ENCODE data around the gene PLCG1.
"Not testable (repeated sequence)": the region's sequence is repeated elsewhere in the genome, so short reads cannot be mapped to it uniquely, and the experiment has no call there.

The PLCG1 gene

DNA sequence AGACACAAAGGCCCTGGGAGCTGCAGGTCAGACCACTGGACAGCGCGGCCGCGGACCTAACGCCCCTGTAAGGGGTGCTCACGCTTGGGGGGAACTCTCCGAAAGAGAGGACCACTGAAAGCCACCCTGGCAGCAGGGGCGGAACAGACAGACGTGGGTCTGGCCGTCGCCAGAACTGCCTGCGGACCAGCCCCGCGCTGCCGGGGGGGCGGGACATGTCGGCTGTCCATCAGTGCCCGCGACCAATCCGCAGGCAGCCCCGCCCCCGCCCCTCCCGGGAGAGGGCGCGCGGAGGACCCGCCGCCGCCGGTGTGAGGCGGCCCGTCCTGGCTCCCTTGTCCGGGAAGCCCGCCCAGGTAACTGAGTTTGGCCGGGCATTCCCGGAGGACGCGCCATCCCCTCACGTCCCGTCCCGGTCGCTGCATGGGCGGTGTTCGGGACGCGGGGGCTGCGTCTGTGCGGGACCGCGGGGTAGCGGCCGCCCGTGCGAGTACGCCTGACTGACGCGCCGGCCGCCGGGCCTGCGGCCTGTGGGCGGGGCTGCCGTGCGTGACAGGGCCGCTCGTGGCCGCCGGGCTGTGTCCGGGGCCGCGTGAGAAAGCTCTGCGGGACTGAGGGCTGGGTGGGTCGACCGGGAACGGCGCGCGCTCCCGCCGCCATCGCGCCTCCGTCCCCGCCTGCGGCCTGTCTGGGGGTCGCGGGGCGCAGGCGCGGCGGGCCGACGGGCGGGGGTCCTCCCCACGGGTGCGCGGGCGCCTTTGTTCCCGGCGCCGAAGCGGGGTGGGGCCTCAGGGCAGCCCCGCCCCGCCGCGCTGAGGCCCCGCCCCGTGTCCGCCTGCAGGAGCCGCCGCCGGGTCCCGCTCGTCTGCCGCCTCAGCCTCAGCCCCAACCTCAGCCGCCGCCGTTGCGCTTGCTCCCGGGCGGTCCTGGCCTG lies at the start of gene PLCG1:
Gene PLCG1, plus strand, starts transcription at position 864 of the 934 bp plus-strand sequence. CDS start 99 bp downstream, outside the sequence.
- peak; percentile 79 for DNase-seq (ENCODE audit: low read depth)

DNA sequence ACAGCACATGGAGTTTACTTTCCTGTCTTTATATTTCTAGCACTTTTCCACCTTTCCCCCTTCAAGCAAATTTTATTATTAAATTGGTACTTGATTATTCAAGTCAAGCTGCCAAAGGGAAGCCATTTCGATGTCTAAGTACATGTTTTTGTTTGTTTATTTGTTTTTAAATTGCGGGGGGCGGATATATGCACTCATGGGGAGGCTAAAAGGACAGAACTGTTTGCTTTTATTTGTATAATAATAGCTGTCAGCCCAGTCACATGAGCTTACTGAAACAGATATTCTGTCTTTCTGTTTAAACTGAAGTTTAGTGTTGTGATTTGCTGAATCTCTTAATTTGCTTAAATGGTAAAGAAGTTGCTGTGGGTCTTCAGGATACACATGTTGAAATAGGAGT lies 49.6 kb upstream of the PLCG1 start:
- DNase-seq (ENCODE audit: low read depth): no peak

DNA sequence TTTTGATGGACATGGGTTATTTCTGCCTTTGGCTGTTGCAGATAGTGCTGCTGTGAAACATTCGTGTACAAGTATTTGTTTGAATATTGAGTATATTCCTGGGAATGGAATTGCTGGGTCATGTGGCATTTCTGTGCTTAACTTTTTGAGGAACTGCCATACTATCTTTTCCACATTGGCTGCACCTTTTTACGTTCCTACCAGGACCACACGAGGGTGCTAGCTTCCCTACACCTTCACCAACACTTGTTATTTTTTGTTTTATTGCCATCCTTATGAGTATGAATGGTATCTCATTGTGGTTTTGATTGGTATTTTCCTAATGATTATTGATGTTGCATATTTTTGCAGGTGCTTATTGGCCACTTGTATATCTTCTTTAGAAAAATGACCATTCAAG lies 47.8 kb upstream of the PLCG1 start:
- no peak for DNase-seq (ENCODE audit: low read depth)

DNA sequence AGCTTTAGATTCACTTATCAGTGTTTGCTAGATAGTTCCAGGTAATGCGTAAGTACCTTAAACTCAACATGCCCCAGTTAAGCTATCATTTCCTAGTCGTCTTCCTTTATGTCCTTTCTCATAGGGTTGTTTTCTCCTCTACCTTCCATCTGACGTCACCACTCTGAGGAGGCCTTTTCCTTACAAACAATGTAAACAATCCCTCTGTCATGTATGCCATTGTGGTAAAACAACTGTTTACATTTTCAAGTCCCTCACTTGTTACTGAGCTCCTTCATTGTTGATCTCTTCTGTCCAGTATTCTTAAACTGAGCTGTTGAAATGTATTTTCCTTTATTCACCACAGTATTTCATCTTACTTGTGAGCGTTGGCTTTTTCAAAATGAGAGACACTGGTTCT lies 45.4 kb upstream of the PLCG1 start:
- no peak for DNase-seq (ENCODE audit: low read depth)

DNA sequence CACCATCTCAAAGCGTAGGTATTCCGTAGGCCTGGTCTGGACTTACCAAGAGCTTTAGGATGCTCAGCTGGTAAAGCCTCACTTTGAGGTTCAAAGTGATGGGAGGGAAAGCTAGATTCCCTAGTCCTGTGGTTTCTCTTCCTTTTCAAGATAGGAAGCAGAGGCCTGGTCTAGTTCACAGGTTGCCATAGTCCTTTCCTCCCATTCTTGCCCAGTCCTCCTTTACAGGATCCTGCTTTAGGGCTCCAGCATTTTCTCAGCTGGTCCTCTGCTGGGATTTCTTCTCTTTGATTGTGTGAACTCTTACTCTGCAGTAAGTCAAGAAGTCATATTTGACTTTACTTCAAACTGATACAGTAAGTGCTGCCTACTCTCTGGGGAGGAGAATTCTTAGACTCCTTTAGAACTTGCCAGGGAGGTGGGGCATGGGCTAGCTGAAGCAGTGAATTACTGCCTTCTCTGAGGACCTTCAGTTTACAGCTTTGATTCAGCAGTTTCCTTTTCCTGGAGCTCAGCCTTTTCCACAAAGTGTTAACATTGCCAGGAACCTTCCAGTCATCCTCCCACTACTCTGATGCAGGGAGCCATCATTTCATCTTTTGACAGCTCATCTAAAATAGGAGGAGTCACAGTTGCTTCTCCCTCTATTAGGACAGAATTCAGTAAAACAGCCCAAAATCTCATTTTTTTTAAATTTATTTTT lies 42.8 kb upstream of the PLCG1 start:
- DNase-seq (ENCODE audit: low read depth): no peak

DNA sequence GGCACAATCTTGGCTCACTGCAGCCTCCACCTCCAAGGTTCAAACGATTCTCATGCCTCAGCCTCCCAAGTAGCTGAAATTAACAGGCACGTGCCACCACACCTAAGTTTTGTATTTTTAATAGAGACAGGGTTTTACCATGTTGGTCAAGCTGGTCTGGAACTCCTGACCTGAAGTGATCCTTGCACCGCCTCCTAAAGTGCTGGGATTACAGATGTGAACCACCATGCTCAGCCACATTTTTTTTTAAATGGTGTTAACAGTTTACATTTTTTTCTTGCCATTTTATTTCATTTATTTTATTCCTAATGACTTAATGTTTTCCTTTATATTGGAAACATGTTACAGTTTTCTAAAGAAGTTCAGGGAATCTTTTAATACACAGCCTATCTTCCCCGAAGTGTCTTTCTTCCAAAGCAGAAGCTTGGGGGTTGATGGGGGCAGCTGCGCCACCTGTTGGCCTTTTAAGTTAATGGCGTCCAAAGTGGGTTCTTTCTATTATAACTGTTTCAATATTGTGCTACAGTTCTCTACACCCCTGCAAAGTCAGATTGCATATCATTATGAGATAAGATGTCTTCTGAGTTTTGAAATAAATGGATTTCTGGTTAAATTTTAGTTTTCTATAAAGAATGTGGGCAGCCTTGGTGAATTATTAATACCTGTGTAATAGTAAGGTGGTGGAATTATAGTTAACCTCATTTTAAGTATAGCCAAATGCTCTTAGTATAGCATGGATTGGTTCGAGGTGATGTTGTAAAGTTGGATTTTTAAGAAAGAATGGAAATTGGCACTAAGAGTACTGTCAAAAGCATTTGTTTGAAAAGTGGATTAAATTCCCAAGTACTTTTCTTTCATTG lies 42.0 kb upstream of the PLCG1 start:
- DNase-seq (ENCODE audit: low read depth): peak; percentile 27

DNA sequence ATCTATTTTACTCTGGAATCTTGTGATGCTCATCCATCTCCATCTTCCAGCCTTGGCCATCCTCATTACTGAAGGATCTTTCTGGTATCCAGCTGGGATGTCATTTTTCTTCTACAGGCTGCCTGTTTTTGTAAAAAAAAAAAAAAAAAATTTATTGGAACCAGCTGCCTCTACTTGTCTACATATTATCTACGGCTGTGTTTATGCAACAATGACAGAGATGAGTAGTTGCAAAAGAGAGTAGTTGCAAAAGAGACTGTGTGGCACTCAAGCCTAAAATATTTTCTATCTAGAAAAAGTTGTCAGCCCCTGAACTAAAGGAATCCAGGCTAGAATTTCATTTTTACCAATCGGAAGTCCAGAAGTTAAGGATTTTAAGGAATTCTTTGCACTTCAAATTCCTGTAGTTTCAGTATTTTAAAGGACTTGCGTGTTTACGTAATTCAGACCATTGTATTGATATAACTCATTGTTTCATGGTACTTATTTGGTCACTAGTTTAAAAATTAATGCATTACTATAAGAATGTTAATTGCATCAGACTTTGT lies 38.6 kb upstream of the PLCG1 start:
- no peak for DNase-seq (ENCODE audit: low read depth)

DNA sequence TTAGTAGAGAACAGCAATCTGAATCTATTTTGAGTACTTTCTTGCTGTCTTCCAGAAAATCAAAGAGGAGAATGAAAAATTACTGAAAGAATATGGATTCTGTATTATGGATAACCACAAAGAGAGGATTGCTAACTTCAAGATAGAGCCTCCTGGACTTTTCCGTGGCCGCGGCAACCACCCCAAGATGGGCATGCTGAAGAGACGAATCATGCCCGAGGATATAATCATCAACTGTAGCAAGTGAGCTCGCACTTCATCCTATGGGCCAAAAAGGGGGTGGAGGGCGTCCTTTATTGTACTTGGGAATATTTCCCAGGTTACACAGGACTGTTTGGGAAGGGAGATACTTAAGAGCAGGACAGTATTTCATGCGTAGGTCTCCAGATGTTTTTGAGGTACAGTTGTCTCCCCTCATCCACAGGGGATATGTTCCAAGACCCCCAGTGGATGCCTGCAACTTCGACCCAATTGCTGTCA lies 37.3 kb upstream of the PLCG1 start:
- DNase-seq (ENCODE audit: low read depth): no peak

DNA sequence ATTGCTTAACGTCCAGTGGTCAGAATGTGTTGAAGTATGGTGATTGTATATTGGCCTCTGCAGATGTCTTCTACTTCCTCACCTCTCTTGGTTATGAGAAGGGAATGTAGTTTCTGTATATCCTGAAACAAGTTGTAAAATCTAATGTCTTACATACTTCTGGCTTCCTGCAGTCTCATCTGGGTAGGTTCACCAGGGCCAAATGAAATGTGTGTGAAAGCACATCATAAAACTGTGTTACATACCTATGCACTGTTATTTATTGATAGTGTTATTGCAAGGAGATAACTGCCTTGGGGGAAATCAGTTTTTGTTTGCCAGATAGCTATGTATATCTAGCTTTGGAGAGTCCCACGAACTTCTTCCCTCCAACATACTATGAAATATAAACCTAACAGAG lies 35.7 kb upstream of the PLCG1 start:
- no peak for DNase-seq (ENCODE audit: low read depth)

DNA sequence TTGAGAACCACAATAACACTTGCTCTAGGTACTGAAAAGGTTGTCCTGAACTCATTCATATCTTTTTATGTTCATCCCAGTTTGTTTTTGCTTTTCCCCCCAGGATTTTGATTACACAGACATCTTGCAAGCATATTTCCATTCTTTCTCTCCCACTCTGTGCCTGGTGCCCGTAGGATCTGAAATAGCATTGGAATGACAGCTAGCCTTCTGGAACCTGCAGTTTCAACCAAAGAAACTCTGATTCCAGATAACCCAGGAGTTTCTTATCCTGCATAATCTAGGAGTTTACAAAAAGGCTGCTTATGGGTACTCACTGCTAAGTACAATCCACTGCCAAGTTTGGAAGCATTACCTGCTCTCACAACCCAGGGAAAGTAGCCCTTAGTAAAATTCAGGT lies 28.8 kb upstream of the PLCG1 start:
- no peak for DNase-seq (ENCODE audit: low read depth)

DNA sequence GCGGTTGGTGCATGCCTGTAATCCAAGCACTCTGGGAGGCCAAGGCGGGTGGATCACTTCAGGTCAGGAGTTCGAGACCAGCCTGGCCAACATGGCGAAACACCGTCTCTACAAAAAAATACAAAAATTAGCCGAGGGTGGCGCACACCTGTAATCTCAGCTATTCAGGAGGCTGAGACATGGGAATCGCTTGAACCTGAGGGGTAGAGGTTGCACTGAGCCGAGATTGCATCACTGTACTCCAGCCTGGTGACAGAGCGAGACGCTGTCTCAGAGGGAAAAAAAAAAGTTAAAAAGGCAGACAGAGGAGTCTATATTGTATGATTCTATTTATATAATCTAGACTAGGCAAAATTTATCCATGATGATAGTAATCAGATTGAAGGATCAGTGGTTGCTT lies 27.3 kb upstream of the PLCG1 start:
- DNase-seq (ENCODE audit: low read depth): no peak

DNA sequence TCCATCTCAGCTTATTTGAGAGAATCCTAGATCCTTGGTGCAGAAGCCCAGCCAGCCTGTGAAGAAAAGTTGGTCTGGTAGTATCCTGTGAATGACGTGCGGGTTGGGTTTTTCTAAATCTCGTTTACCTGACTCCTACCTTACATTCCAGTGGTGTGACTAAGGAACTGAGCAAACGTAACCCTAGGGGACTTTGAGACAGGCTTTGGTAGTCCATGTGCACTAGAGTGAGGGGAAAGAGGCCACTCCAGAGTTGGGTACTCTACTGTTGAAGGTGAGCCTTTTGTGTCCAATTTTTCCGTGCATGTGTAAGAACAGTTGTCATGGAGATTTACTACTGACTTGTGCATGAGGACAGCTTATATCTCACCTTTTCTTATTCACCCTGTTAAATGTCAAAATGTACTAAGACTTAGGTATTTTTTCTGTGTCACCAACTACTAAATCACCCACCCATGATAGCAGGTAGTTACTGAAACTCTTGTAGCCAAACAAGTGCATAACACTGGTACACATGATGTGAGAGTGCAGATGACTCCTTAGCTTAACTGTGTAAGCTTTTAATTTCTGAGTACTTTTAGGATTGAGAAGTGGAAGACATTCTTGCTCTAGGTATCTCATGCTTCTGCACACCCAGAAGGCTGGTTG lies 26.3 kb upstream of the PLCG1 start:
- DNase-seq (ENCODE audit: low read depth): no peak

DNA sequence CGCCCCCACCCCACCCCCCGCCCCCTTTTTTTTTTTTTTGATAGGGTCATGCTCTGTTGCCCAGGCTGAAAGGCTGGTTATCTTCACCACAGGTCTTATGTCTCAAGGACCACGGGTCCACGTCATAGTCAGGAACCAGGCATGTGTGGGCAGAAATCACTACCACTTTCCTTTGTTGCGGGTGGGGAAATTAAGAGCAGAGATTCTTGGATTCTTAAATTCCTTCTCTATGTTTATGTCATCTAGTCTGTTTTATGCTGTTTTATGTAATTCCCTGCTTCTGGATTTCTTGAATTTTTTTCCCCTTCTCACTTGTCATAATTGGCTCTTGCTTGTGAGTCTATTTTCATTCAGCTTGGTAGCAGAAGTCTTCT lies 25.8 kb upstream of the PLCG1 start:
- no peak for DNase-seq (ENCODE audit: low read depth)

DNA sequence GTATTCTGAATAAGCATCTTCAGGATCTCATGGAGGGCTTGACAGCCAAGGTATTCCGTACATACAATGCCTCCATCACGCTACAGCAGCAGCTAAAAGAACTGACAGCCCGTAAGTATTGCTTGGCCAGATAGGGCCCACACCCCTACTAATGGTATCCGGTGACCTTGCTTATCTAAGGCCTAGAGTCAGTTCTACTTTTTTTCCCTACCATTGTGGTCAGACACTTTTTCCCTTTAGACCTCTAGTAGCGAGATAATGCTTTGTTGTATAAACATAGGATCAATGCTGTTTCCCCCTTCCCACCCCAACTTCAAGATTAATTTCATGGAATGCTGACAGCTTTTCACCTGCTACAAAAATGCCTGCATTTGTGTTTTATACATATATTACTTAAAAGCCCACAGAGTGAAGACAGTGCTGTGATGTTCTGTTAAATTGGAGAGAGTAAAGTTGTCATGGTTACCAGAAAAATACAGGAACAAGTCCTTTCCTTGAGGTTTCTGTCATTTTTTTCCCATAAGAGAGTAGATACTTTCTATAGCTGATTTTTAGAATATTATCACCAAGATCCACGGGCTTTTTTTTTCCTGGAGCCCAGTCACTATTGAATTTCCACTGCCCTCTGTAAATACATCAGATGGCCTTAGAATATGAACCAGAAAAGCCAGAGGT lies 20.9 kb upstream of the PLCG1 start:
- DNase-seq (ENCODE audit: low read depth): no peak

DNA sequence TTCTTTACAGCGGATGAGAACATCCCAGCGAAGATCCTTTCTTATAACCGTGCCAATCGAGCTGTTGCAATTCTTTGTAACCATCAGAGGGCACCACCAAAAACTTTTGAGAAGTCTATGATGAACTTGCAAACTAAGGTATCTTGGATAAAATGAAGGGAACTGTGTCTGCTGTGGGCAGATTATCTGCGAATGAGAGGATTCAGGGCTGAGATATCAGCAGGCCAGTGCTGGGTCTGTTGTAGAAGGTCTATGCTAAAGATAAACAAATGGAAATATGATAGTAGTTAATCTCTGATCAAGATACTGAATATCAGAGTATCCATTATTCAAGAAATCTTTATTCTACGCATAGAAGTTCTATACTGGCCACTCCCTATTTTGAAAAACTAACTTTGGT lies 19.2 kb upstream of the PLCG1 start:
- DNase-seq (ENCODE audit: low read depth): not testable (repeated sequence)

DNA sequence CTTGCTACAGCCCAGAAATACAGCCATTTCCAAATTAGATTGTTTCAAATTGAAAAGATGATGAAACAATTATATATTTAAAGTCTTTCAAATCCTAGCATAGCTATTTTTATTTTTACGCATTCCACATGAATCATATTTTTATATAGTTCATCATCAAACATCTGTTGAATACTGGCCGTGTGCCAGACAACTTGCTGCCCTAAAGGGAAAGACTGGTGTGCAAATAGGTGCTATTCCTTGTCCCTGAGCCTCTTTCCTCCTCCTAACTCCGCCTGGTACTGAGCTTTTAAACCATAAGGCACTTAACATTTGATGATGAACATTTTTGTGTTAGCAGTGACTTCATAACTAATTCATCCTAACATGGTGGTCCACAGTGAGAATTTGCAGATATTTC lies 18.7 kb upstream of the PLCG1 start:
- DNase-seq (ENCODE audit: low read depth): no peak

DNA sequence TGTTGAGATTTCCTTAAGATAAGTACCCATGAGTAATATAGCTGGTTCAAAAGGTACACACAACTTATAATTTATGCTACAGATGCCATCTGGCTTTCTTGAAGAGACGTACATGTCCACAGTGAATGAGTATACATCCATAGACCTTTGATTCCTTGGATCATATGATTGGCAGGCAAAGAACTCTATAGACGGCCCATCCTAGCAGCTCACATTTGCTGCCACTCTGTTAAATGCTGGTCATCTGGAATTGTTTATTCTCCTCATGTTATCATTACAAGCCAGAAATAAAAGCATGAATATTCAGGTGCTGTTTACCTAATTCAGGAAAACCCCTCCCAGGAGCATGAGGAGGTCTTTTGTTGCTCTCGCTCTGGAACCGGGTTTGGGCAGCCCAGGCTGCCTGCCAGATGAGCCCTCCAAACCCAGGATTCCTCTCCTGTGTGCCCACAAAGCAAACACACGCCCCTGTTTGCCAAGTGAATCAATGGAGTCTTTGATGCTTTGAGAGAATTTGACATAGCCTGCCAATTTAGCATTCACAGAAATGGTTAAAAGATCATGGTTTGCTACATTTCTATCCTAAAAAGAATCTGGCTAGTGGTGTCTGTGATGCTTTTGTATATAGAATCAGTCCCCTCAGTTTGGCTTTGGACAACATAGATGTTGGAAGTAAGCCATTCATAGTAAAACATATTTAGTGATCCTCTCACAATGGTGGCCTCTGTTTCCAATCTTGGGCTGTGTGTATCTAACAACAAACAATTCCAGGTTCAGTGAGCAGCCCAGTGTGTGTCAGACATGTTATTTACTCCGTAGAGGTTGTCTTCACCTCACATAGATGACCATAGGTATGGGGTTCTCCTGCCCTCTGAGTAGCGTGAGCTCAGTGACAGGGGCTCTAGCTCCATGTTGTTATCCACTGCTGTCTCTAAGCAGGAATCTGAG lies 17.5 kb upstream of the PLCG1 start:
- DNase-seq (ENCODE audit: low read depth): no peak

DNA sequence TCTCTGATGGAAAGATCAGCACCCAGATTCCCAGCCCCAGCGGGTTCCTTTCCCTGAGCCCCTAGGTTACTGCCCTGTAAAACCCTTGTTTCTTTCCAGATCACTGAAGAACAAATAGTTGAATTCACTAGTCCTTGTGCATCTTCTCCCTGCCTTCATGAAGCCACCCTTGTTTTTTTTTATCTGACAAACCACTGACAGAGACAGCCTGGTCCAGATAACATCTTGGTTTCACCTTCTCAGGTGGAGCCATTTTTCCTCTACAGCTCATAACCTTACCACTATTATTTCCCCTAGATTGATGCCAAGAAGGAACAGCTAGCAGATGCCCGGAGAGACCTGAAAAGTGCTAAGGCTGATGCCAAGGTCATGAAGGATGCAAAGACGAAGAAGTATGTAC lies 15.9 kb upstream of the PLCG1 start:
- no peak for DNase-seq (ENCODE audit: low read depth)

DNA sequence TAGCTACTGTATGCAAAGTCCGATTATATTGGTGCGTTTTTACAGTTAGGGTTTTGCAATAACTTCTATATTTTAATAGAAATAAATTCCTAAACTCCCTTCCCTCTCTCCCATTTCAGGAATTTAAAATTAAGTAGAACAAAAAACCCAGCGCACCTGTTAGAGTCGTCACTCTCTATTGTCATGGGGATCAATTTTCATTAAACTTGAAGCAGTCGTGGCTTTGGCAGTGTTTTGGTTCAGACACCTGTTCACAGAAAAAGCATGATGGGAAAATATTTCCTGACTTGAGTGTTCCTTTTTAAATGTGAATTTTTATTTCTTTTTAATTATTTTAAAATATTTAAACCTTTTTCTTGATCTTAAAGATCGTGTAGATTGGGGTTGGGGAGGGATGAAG lies 13.7 kb upstream of the PLCG1 start:
- no peak for DNase-seq (ENCODE audit: low read depth)
